ENCODE results near the gene AGBL4.

GRCh38 chr1:48741380-48741779 is 1282.4 kb downstream of the AGBL4 start:
- TF ChIP-seq CTCF (conservative IDR thresholded peaks at IDR 0.05; ENCODE audit: low read depth, low read length) (no peak), POLR2A (IDR thresholded peaks at IDR 0.05; ENCODE audit: low read depth, low read length) (no peak), USF2 (IDR thresholded peaks at IDR 0.05; ENCODE audit: low read depth, low read length) (no peak), RAD21 (IDR thresholded peaks at IDR 0.05; ENCODE audit: low read length) (no peak), CEBPB (IDR thresholded peaks at IDR 0.05; ENCODE audit: low read depth, low read length) (no peak), MXI1 (IDR thresholded peaks at IDR 0.05; ENCODE audit: borderline replicate concordance, low read depth, low read length) (no peak), ELK1 (IDR thresholded peaks at IDR 0.05; ENCODE audit: borderline replicate concordance, low read depth, low read length) (no peak), RFX5 (IDR thresholded peaks at IDR 0.05; ENCODE audit: low read depth, low read length) (no peak), SMC3 (IDR thresholded peaks at IDR 0.05; ENCODE audit: low read depth, low read length) (no peak), RCOR1 (IDR thresholded peaks at IDR 0.05; ENCODE audit: insufficient replicate concordance, low read length) (no peak), BHLHE40 (IDR thresholded peaks at IDR 0.05; ENCODE audit: low read depth, low read length) (no peak), FOS (IDR thresholded peaks at IDR 0.05; ENCODE audit: low read depth, low read length) (no peak), MAFK (IDR thresholded peaks at IDR 0.05; ENCODE audit: low read depth, low read length) (no peak), CHD1 (IDR thresholded peaks at IDR 0.05; ENCODE audit: low read depth, low read length) (no peak)
